Uterus (tissue), 2 donors: Measurements from ENCODE around the gene ADORA2A.

Source experiments
- POLR2A ChIP-seq, 2 donors: fragments of 450-650 bp; IDR thresholded peaks; one replicate each; pipeline ENCODE4 v1.6.1; 2016; ENCODE audit warnings: antibody characterized with exemption in 2 of 2, mild to moderate bottlenecking in 1 of 2, moderate library complexity in 1 of 2
- TF ChIP-seq, protein P1 (sequence below), 4 experiments: fragments of 200-600 bp in 2 of 4; fragments of 450-650 bp in 2 of 4; sonication (generic) in 2 of 4; IDR thresholded peaks; one replicate each; pipeline ENCODE4 v1.5.1; 2016 to 2019; ENCODE audit warnings: antibody characterized with exemption in 4 of 4, mild to moderate bottlenecking in 2 of 4, moderate library complexity in 1 of 4

GRCh38 chr22:24450610-24451009 lies 23.2 kb downstream of the ADORA2A start:
- TF ChIP-seq, protein P1, sequence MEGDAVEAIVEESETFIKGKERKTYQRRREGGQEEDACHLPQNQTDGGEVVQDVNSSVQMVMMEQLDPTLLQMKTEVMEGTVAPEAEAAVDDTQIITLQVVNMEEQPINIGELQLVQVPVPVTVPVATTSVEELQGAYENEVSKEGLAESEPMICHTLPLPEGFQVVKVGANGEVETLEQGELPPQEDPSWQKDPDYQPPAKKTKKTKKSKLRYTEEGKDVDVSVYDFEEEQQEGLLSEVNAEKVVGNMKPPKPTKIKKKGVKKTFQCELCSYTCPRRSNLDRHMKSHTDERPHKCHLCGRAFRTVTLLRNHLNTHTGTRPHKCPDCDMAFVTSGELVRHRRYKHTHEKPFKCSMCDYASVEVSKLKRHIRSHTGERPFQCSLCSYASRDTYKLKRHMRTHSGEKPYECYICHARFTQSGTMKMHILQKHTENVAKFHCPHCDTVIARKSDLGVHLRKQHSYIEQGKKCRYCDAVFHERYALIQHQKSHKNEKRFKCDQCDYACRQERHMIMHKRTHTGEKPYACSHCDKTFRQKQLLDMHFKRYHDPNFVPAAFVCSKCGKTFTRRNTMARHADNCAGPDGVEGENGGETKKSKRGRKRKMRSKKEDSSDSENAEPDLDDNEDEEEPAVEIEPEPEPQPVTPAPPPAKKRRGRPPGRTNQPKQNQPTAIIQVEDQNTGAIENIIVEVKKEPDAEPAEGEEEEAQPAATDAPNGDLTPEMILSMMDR (IDR thresholded peaks at IDR 0.05): no peak
- TF ChIP-seq POLR2A (IDR thresholded peaks at IDR 0.05): no peak
